Measurements from ENCODE around the gene SLC6A1. TPM values are rescaled to one million over a fixed set of nuclear protein-coding genes. Genes with fewer than 3 reads are reported as not detected.

SLC6A1 gene
- polyA plus RNA-seq, 1 experiment = not detected

Other genes starting within 250 kb of the SLC6A1 start
- not detected in 2 replicates for gene SLC6A11, start 176.5 kb upstream of the SLC6A1 start, polyA plus RNA-seq (2011; rRNA removed)
- gene HRH1, start 161.7 kb downstream of the SLC6A1 start, polyA plus RNA-seq (2011; rRNA removed) = 24.6 and 25.4 TPM in 2 replicates

All from AG04450 (cell line).